Choroid plexus epithelial cell (primary cell): ENCODE results near the gene P2RX6.
A peak's percentile ranks its signal among the peaks of the same experiment; 100 is the strongest.
"Not testable (repeated sequence)": the region's sequence is repeated elsewhere in the genome, so short reads cannot be mapped to it uniquely, and the experiment has no call there.

Source experiments
- DNase-seq: peaks from one replicate; pipeline ENCODE4 v3.0.0-alpha.2; 2010; ENCODE audit warnings: low read depth
- H3K4me3 ChIP-seq: 2 replicates; pipeline ENCODE4 v1.5.1; 2011; ENCODE audit warnings: low read depth, mild to moderate bottlenecking, control low read depth, low read length, moderate library complexity
- TF ChIP-seq, protein P1 (sequence below): conservative IDR thresholded peaks from 2 replicates; pipeline ENCODE4 v1.5.1; 2011; ENCODE audit warnings: low read depth, mild to moderate bottlenecking, control low read depth, inconsistent platforms, low read length, moderate library complexity

The P2RX6 gene

DNA sequence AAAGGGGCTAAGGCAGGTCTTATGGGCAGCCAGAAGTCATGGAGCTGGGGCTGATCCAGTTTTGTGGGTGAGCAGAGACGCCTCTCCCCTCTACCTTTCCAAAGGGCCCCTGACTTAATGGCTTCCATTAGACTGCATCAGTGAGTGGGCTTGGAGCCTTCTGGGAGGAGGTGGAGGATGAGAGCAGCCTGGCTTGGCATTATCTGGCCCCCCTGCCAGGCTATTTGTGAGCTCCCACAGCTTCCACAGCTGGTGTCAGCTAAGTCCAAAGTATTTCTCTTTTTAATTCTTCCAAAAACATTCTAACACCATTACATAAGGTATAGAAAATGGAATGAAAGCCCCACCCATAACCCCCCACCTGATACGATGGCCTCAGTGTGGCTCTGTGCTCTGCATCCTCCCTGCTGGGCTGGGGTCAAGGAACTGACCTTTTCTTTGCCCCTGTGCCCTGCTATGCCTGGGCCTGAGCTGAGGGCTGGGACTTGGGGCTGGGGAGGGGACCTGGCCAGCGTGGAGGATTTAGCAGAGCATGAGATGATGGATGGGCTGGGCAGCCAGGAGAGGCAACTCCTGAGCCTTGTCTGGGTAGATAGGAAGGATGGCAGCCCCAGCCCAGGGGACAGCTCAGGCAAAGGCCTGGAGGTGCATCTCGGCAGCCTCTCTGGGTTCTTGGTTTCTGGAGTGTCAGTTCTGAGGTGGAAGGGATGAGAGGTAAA is 43.9 kb upstream of the P2RX6 start:
- DNase-seq, result peak; percentile 37
- TF ChIP-seq, protein P1, sequence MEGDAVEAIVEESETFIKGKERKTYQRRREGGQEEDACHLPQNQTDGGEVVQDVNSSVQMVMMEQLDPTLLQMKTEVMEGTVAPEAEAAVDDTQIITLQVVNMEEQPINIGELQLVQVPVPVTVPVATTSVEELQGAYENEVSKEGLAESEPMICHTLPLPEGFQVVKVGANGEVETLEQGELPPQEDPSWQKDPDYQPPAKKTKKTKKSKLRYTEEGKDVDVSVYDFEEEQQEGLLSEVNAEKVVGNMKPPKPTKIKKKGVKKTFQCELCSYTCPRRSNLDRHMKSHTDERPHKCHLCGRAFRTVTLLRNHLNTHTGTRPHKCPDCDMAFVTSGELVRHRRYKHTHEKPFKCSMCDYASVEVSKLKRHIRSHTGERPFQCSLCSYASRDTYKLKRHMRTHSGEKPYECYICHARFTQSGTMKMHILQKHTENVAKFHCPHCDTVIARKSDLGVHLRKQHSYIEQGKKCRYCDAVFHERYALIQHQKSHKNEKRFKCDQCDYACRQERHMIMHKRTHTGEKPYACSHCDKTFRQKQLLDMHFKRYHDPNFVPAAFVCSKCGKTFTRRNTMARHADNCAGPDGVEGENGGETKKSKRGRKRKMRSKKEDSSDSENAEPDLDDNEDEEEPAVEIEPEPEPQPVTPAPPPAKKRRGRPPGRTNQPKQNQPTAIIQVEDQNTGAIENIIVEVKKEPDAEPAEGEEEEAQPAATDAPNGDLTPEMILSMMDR, result no peak
- H3K4me3 ChIP-seq, result no peak overlapping the region

DNA sequence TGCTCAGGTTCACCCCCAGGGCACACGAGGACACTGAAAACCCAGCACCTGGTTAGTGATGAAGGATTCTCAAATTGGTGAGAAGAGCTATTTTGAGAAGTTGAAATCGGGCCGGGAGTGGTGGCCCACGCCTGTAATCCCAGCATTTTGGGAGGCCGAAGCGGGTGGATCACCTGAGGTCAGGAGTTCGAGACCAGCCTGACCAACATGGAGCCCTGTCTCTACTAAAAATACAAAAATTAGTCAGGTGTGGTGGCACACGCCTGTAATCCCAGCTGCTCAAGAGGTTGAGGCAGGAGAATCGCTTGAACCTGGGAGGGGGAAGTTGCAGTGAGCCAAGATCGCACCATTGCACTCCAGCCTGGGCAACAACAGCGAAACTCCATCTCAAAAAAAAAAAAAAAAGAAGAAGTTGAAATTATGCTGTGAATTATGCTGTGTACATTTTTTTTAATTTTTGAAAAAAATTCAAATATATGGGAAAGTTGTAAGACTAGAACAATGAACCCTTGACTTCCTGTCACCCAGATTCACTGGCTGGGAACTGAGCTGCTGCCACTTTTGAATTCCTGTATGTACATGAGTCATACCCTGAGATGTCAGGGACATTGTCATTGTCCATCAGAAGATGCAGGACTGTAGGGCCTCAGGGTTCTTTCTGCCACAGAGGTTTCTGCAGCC is 42.8 kb upstream of the P2RX6 start:
- not testable (repeated sequence) for DNase-seq, H3K4me3 ChIP-seq

DNA sequence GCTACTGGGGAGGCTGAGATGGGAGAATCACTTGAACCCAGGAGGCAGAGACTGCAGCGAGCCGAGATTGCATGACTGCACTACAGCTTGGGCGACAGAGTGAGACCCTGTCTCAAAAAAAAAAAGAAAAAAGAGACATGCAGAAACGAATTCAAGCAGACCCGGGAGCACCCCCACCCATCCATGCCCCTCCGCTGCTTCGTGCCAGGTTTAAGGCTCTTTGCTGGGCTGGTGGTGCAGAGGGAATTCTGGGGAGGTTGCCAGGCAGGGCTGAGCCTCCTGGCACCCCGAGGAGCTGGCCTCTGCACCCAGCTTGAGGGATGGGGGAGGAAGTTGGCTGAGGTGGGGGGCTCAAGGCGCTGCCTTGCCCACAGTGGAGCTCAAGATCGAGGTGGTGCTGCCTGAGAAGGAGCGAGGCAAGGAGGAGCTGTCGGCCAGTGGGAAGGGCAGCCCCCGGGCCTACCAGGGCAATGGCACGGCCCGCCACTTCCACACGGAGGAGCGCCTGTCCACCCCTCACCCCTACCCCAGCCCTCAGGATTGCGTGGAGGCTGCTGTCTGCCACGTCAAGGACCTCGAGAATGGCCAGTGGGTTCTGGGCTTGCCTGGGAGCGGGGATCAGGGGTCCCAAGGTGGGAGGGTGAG is 41.9 kb upstream of the P2RX6 start:
- no peak for DNase-seq
- H3K4me3 ChIP-seq, result no peak overlapping the region
- TF ChIP-seq, protein P1, result no peak

DNA sequence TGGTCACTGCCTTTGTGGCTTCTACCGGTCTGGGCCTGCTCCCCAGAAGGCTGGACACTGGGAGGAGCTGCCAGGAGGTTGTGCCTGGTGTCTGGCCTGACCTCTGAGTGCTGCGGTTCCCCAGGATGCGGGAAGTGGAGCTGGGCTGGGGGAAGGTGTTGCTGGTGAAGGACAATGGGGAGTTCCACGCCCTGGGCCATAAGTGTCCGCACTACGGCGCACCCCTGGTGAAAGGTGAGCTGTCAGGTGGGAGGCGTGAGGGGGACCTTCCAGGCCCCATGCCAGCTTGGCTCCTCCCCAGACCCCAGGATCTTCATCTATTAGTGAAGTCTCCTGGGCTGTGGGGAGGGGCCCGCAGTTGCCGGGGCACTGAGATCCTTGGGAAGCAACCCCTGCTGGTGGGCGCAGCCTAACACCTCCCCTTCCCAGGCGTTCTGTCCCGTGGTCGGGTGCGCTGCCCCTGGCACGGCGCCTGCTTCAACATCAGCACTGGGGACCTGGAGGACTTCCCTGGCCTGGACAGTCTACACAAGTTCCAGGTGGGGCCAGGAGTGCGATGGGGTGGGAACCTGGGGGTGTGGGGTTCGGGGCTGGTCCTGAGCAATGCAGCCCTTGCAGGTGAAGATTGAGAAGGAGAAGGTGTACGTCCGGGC is 41.2 kb upstream of the P2RX6 start:
- no peak for DNase-seq
- no peak overlapping the region for H3K4me3 ChIP-seq
- TF ChIP-seq, protein P1, result no peak

DNA sequence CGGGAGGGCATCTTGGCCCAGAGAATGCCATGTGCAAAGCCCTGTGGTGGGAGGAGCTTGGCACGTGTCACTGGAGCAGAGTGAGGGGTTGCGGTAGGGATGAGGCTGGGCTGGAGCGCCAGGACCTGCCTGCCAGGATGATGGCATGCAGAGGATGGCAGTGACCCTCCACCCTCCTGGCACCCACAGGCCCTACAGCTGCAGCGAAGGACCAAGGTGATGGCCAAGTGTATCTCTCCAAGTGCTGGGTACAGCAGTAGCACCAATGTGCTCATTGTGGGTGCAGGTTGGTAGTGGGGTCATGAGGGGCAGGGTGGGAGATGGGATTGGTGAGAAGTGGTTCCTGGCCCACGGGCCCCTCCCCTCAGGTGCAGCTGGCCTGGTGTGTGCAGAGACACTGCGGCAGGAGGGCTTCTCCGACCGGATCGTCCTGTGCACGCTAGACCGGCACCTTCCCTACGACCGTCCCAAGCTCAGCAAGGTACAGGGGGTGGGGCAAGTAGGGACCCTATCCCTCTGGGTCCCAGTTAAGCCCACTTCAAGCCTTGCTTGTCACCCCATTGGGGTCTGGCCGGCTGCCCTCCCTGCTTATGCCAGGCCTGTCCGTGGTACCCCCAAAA is 40.5 kb upstream of the P2RX6 start:
- TF ChIP-seq, protein P1, result no peak
- DNase-seq, result no peak
- no peak overlapping the region for H3K4me3 ChIP-seq

DNA sequence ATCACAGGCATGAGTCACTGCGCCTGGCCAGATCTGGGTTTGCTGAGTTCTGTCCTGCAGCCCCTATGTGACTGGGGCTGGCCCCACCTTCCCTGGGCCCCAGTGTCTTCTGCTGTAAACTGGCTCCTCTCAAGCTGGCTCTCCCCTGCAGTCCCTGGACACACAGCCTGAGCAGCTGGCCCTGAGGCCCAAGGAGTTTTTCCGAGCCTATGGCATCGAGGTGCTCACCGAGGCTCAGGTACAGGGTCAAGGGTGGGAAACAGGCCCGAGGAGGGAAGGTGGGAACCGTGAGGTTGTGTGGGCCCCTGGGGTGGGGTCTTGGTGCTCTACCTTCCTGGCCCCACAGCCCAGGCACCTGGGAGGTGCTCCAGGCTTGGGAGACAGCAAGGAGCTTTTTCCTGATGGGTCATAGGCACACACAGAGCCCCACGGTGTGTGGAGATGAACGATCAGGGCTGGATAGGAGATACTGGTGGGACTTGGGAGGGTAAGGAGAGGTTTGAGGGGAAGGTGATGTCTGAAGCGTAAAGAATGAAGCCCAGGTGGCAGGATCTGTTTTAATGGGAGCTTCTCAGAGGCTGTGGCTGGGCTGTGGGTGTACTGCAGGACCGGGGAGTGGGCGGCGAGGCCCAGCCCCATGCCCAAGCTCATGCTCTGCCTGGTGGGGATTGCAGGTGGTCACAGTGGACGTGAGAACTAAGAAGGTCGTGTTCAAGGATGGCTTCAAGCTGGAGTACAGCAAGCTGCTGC is 39.2 kb upstream of the P2RX6 start:
- DNase-seq, result no peak
- TF ChIP-seq, protein P1, result no peak
- no peak overlapping the region for H3K4me3 ChIP-seq
